ENCODE measurements around the gene TMEM170A. TPM values are rescaled to one million over a fixed set of nuclear protein-coding genes. Genes with fewer than 3 reads are reported as not detected.

TMEM170A gene
- total RNA-seq, 1 experiment from 2014 or later: 45.6 TPM

DNA sequence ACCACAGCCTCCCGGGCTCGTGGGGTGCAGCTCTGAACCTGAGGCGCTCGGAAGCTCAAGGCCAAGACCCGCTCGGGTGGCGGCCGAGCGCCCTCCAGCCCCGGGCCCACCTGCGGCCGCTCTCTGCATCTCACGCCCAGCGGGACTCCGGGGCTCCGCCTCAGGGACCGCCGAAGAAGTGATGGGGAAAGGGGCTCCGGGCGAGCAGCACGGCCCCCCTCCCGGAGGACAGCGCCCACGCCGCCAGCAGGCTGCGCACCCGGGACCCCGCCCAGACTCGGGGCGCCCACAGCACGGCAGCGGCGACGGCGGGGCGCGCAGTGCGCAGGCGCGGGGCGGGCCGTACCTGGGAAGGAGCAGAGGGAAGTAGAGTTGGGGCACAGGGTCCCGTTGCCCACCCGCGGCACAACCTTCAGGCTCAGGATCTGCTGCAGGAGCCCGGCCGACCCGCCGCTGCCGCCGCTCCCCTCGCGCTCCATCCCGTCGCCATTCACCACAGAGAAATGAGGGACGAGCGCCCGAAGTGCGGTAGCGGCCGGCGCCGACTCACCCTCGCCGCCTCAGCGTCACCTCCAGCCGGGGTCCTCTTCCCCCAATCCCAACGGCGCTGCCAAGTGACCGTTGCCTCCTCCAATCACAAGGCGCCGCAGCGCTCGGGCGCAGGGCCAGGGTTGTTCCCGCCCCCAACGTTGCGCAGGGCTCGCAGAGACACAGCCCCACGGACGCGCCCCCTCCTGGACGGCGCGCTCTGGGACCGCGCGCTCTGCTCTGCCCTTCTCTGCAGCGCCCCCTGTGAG is at the start of gene TMEM170A (continued):
- TF ChIP-seq, protein P1, sequence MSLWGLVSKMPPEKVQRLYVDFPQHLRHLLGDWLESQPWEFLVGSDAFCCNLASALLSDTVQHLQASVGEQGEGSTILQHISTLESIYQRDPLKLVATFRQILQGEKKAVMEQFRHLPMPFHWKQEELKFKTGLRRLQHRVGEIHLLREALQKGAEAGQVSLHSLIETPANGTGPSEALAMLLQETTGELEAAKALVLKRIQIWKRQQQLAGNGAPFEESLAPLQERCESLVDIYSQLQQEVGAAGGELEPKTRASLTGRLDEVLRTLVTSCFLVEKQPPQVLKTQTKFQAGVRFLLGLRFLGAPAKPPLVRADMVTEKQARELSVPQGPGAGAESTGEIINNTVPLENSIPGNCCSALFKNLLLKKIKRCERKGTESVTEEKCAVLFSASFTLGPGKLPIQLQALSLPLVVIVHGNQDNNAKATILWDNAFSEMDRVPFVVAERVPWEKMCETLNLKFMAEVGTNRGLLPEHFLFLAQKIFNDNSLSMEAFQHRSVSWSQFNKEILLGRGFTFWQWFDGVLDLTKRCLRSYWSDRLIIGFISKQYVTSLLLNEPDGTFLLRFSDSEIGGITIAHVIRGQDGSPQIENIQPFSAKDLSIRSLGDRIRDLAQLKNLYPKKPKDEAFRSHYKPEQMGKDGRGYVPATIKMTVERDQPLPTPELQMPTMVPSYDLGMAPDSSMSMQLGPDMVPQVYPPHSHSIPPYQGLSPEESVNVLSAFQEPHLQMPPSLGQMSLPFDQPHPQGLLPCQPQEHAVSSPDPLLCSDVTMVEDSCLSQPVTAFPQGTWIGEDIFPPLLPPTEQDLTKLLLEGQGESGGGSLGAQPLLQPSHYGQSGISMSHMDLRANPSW (CRISPR knock-in tag; conservative IDR thresholded peaks at IDR 0.05; ENCODE audit: low read depth): no peak
- TF ChIP-seq, protein P2, sequence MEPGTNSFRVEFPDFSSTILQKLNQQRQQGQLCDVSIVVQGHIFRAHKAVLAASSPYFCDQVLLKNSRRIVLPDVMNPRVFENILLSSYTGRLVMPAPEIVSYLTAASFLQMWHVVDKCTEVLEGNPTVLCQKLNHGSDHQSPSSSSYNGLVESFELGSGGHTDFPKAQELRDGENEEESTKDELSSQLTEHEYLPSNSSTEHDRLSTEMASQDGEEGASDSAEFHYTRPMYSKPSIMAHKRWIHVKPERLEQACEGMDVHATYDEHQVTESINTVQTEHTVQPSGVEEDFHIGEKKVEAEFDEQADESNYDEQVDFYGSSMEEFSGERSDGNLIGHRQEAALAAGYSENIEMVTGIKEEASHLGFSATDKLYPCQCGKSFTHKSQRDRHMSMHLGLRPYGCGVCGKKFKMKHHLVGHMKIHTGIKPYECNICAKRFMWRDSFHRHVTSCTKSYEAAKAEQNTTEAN (CRISPR knock-in tag; IDR thresholded peaks at IDR 0.05): peak; percentile 68
- TF ChIP-seq ATF1 (CRISPR knock-in tag; IDR thresholded peaks at IDR 0.05): no peak
- TF ChIP-seq, protein P3, sequence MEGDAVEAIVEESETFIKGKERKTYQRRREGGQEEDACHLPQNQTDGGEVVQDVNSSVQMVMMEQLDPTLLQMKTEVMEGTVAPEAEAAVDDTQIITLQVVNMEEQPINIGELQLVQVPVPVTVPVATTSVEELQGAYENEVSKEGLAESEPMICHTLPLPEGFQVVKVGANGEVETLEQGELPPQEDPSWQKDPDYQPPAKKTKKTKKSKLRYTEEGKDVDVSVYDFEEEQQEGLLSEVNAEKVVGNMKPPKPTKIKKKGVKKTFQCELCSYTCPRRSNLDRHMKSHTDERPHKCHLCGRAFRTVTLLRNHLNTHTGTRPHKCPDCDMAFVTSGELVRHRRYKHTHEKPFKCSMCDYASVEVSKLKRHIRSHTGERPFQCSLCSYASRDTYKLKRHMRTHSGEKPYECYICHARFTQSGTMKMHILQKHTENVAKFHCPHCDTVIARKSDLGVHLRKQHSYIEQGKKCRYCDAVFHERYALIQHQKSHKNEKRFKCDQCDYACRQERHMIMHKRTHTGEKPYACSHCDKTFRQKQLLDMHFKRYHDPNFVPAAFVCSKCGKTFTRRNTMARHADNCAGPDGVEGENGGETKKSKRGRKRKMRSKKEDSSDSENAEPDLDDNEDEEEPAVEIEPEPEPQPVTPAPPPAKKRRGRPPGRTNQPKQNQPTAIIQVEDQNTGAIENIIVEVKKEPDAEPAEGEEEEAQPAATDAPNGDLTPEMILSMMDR (IDR thresholded peaks at IDR 0.05): peak; percentile 100
- TF ChIP-seq IRF2 (CRISPR knock-in tag; IDR thresholded peaks at IDR 0.05; ENCODE audit: borderline replicate concordance, low read depth): no peak
- TF ChIP-seq, protein P4, sequence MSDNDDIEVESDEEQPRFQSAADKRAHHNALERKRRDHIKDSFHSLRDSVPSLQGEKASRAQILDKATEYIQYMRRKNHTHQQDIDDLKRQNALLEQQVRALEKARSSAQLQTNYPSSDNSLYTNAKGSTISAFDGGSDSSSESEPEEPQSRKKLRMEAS (CRISPR knock-in tag; IDR thresholded peaks at IDR 0.05): peak; percentile 77
- TF ChIP-seq ZNF396 (CRISPR knock-in tag; IDR thresholded peaks at IDR 0.05; ENCODE audit: borderline replicate concordance): no peak
- TF ChIP-seq NFE2L1 (CRISPR knock-in tag; IDR thresholded peaks at IDR 0.05): peak; percentile 68; the same call in 1 of the 2 replicates
- no peak; the same call in 1 of the 2 replicates for TF ChIP-seq ZNF138 (CRISPR knock-in tag; conservative IDR thresholded peaks at IDR 0.05)
- TF ChIP-seq, protein P5, sequence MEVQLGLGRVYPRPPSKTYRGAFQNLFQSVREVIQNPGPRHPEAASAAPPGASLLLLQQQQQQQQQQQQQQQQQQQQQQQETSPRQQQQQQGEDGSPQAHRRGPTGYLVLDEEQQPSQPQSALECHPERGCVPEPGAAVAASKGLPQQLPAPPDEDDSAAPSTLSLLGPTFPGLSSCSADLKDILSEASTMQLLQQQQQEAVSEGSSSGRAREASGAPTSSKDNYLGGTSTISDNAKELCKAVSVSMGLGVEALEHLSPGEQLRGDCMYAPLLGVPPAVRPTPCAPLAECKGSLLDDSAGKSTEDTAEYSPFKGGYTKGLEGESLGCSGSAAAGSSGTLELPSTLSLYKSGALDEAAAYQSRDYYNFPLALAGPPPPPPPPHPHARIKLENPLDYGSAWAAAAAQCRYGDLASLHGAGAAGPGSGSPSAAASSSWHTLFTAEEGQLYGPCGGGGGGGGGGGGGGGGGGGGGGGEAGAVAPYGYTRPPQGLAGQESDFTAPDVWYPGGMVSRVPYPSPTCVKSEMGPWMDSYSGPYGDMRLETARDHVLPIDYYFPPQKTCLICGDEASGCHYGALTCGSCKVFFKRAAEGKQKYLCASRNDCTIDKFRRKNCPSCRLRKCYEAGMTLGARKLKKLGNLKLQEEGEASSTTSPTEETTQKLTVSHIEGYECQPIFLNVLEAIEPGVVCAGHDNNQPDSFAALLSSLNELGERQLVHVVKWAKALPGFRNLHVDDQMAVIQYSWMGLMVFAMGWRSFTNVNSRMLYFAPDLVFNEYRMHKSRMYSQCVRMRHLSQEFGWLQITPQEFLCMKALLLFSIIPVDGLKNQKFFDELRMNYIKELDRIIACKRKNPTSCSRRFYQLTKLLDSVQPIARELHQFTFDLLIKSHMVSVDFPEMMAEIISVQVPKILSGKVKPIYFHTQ (CRISPR knock-in tag; IDR thresholded peaks at IDR 0.05): no peak
- no peak; the same call in 1 of the 2 replicates for TF ChIP-seq SMAD3 (CRISPR knock-in tag; IDR thresholded peaks at IDR 0.05; ENCODE audit: borderline replicate concordance)
- TF ChIP-seq ZBTB21 (CRISPR knock-in tag; IDR thresholded peaks at IDR 0.05; ENCODE audit: borderline replicate concordance): 0 out of 2 replicates have a peak, but pooled peaks have one; percentile 62
- no peak for TF ChIP-seq SOX15 (CRISPR knock-in tag; IDR thresholded peaks at IDR 0.05)
- no peak; the same call in 1 of the 2 replicates for TF ChIP-seq KAT7 (CRISPR knock-in tag; IDR thresholded peaks at IDR 0.05; ENCODE audit: borderline replicate concordance)
- TF ChIP-seq, protein P6, sequence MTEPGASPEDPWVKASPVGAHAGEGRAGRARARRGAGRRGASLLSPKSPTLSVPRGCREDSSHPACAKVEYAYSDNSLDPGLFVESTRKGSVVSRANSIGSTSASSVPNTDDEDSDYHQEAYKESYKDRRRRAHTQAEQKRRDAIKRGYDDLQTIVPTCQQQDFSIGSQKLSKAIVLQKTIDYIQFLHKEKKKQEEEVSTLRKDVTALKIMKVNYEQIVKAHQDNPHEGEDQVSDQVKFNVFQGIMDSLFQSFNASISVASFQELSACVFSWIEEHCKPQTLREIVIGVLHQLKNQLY (CRISPR knock-in tag; IDR thresholded peaks at IDR 0.05): no peak
- TF ChIP-seq JAZF1 (CRISPR knock-in tag; IDR thresholded peaks at IDR 0.05): no peak
- no peak for TF ChIP-seq NFATC4 (CRISPR knock-in tag; IDR thresholded peaks at IDR 0.05)
- no peak for TF ChIP-seq GTF2I (CRISPR knock-in tag; conservative IDR thresholded peaks at IDR 0.05)
- TF ChIP-seq ZNF121 (CRISPR knock-in tag; IDR thresholded peaks at IDR 0.05): peak; percentile 3; the same call in 1 of the 2 replicates
- TF ChIP-seq, protein P7, sequence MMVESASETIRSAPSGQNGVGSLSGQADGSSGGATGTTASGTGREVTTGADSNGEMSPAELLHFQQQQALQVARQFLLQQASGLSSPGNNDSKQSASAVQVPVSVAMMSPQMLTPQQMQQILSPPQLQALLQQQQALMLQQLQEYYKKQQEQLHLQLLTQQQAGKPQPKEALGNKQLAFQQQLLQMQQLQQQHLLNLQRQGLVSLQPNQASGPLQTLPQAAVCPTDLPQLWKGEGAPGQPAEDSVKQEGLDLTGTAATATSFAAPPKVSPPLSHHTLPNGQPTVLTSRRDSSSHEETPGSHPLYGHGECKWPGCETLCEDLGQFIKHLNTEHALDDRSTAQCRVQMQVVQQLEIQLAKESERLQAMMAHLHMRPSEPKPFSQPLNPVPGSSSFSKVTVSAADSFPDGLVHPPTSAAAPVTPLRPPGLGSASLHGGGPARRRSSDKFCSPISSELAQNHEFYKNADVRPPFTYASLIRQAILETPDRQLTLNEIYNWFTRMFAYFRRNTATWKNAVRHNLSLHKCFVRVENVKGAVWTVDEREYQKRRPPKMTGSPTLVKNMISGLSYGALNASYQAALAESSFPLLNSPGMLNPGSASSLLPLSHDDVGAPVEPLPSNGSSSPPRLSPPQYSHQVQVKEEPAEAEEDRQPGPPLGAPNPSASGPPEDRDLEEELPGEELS (CRISPR knock-in tag; IDR thresholded peaks at IDR 0.05): peak; percentile 72
- TF ChIP-seq NR3C1 (CRISPR knock-in tag; conservative IDR thresholded peaks at IDR 0.05; ENCODE audit: low read depth): peak; percentile 91; the same call in 1 of the 2 replicates
- TF ChIP-seq GRHL2 (CRISPR knock-in tag; IDR thresholded peaks at IDR 0.05; ENCODE audit: insufficient replicate concordance, severe bottlenecking): no peak
- TF ChIP-seq, protein P8, sequence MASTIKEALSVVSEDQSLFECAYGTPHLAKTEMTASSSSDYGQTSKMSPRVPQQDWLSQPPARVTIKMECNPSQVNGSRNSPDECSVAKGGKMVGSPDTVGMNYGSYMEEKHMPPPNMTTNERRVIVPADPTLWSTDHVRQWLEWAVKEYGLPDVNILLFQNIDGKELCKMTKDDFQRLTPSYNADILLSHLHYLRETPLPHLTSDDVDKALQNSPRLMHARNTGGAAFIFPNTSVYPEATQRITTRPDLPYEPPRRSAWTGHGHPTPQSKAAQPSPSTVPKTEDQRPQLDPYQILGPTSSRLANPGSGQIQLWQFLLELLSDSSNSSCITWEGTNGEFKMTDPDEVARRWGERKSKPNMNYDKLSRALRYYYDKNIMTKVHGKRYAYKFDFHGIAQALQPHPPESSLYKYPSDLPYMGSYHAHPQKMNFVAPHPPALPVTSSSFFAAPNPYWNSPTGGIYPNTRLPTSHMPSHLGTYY (CRISPR knock-in tag; IDR thresholded peaks at IDR 0.05): no peak
- no peak for TF ChIP-seq ZNF232 (CRISPR knock-in tag; IDR thresholded peaks at IDR 0.05)

Measured in WTC11 (cell line).